ENCODE measurements around the gene ITIH6.
"Not testable (repeated sequence)": the region's sequence is repeated elsewhere in the genome, so short reads cannot be mapped to it uniquely, and the experiment has no call there.

ITIH6 gene

DNA sequence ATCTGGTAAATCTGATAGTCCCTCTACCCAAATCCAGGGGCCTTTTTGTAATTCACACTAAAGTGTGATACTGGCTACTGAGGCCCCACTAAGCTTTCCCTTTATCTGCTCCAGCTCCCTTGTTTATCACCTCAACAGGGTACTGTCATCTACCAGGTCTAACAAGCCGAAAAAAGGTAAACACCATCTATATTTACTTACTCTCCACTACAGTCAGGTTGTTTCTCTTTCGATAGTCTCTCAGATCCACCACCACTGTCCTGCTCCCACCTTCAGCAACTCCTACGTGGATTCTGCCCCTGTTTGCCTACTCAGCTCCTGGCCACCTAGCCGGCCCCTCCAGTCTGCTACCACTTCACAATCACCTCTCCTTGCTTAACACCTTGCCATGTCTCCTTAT is 3.3 kb downstream of the ITIH6 start:
- no peak for DNase-seq

DNA sequence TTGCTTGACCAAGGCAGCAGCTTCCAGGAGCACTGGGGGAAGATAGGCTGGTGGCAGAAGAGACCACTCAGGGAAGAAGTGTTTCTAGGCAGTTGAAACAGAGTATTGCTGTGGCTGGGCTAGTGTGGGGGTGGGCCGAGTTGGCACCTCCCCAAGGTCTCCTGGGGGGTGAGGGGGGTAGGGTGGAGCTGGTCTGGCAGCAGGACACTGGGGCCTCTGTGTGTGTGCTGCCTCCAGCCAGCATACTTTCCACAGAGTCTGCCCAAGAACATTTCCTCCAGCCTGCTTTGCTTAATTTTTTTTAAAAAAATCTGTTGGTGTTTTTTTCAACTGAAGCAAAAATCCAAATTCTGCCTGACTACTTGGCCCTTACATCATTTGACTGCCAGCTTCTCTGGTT is 4.0 kb downstream of the ITIH6 start:
- no peak for DNase-seq

DNA sequence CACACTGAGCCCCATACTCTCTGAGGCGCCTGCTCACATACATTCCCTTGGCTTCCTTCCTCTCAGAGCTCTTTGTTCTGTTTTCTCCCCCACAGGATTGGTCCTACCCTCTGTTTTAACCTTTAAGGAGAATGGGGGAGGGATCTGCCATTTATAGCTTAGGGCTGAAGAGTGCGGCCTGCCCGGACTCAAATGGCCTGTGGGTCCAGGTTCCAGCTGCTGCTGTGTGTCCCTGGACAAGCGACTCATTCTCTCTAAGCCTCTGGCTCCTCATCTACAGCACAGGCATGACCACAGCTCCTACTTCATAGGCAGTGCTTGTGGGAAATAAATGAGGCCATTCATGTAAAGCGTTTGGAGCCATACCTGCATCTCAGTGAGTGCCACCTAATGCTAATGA is 8.7 kb downstream of the ITIH6 start:
- not testable (repeated sequence) for DNase-seq

DNA sequence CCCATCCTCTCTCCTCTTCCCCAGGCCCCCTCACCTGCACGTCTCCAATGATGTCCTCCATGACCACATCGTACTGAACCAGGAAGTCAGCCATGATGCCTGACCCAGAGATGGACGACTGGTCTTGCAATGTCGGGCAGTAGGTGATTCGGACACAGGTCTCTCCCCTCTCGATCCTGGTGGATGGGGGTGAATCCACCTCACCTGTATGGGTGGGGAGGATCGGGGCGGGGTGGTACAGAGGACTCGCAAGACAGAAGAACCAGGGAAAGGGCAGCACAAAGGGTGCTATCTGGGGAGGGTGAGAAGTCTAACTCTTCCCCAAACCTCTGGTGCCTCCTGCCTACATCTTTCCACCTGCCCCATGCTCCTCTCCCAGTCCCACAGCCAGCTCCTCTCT is 9.6 kb downstream of the ITIH6 start:
- DNase-seq, result no peak

DNA sequence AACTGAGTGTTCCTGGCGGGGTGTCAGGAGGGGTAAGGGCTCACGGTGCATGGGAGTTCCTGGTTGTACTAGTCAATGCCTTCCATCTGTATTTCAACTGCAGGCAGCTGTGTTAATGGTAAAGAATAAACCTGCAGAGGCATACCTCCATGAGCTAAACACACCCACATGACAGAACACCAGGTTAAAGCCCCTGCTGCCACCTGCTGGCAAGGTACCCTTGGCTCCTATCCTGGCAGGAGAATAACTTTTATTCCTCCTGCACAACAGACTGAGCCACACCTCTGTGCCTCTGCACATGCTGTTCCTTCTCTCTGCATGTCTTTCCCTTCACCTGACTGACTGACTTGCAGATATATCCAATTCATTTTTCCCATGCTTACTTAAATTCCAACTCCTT is 11.1 kb downstream of the ITIH6 start:
- DNase-seq, result no peak

DNA sequence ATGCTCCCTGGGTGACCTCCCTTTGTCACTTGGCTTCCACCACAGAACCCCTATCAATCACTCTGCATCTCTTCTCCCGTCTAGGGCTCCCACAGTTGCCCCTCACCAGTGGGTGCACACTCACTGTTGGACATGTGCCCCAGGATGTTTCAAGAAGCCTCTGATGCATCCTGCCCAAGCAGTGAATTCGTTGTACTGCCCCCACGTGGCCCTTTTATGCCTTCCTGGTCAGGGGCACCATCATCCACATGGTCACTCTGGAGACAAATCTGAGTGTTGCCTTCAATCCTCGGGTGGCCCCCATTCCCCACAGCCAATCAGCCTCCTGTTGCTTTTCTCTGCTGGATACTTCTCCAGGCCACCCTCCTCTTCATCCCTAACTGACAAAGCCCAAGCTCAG is 12.2 kb downstream of the ITIH6 start:
- DNase-seq, result no peak

DNA sequence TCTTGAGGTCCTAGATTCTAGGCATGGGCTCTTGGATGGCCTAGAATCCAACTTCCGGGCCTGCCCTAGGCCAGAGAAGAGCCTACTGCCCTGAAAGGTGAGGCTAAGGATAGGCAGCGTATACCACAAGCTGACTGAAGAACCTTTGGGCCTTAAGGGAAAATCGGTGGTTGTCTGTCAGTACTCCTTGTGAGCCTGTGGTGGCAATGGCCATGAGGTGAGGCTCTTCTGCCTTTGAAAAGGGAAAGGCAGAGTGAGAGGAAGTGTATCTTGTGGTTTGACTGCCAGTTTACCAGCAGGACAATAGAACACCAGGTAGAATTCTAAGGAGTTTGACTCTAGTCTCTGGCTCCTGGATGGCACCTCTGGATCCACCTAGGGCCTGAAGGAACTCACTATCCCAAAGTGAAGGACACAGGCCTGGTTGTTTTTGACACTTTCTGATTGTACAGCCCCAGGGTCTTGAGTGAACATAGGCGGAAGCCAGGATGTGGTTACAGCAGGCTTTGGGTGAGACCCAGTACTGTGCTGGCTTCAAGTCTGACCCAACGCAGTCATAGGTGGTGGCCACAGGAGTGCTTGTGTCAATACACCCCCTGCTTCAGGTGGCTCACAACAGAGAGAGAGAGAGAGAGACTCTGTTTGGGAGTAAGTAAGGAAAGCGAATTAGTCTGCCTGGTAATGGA is 20.9 kb downstream of the ITIH6 start:
- no peak for DNase-seq

DNA sequence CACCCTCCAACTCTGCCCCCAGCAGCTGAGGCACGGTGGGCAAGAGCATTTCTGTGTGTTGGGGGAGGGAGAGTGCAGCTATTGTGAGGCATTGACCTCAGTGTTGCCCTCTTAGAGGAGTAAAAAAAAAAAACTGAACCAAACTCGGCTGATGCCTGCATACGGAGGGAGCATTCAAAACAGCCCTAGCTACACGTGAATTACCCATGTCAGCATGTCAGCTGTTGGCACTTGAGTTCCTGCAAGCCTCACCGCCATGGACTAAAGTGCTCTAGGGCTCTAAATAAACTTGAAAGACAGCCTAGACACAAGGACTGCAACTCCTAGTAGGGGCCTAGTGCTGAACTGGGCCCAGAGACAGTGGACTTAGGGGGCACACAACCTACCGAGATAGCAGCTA is 22.0 kb downstream of the ITIH6 start:
- no peak for DNase-seq

DNA sequence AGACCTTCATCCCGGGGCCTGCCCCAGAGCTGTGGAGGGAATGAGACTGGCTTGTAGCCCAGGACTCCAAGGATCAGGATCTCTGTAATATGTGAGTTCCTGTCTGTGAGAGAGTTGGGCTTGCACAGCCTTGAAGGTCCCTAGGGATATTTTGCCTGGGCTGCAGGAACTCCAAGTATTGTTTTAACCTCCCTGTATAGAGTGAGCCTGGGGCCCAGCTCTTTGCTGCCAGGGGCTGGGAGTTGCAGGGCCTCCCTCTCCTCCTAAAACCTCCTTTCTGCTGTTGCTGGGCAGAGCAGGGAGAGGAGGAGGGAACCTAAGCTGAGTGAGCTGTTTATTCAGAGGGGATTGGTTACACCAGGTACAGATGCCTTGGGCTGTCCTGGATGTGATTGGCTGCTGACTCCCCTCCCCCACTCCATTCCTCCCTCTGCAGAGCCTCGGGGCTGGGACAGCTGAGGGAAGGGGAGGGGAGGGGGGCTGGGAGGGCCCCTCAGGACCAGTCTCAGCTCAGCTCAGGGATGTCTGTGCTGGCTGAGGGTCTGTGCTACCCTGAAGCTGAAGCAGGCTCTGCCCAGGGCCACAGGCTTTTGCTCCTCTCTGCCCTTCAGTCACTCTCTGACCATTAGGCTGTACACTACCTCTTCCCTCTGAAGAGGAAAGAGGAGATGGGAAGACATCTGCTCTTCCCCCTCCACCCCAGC is 23.5 kb downstream of the ITIH6 start:
- DNase-seq, result not testable (repeated sequence)

DNA sequence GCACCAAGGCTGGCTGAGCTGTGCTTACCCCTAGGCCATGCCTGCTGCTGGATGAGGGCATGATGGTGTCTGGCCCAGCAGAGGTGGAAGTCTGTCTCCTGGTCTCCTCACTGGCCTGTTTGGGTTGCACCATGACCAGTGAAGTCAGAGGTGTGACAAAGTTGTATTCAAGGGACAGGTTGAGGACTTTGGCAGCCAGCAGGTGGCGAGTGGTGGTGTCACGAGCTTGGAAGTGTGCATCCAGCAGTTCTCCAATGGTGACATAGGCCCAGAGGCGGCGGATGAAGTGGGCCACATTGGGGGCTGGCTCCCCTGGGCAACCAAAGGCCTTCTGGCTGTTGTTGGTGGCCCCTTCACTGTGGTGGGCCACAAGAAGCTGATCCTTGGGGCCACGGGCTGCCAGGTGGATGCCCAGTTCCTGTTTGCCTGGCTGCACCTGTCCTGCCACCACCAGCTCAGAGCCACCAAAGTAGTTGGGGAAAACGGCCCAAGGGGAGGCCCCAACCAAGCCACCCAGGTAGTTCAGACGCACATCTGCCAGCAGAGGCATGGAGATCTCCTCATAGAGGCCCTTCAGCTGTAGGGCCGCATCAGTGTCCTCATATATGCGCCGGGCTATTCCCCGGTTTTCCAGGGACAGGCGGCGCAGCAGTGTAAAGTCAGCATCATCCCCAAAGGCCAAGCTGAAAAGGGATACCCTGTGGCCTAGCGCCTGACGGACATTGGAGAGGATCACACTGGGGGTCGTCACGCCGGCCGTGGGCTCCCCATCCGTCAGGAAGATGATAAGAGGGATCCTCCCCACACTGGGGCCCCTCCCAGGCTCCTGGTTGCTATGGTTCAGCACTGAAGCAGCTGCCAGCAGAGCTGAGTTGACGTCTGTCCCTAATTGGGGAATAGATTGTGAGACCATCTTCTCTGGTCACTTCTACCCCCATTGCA is 39.7 kb downstream of the ITIH6 start:
- no peak for DNase-seq

DNA sequence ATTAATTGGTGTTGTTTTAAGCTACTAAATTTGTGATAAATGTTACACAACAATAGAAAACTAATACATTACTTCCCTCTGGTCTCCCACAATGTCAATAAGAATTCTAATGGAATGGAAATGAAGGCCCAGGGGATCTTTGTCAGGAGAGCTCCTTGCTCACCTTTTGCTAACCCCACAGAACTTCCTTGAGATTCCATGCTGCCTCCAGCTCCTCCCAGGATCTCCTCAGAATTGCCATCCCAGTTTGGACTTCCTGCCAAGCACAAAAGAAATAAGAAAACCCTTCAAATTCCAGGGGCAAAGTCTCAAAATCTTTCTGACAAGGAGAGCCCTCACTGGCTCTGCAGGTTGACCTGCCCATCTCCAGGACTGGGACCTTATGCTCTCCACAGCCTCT is 43.2 kb downstream of the ITIH6 start:
- DNase-seq, result no peak

DNA sequence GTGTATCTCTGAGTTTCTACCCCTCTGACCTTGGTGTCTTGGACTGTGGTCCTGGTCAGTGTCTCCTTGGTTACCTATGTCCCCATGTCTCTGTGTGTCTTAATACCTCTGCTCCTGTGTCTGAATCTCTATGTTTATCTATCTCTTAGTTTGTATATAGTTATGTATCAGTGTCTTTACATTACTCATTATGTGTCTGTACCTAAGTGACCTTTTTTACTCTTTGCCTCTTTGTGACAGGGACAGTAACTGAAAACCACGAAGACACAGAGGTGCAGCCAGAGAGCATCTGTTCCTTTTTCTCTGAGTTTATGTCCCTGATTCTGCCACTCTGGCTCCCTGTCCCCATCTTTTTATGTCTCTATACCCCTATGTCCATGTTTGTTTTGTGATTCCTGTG is 49.4 kb downstream of the ITIH6 start:
- no peak for DNase-seq

DNA sequence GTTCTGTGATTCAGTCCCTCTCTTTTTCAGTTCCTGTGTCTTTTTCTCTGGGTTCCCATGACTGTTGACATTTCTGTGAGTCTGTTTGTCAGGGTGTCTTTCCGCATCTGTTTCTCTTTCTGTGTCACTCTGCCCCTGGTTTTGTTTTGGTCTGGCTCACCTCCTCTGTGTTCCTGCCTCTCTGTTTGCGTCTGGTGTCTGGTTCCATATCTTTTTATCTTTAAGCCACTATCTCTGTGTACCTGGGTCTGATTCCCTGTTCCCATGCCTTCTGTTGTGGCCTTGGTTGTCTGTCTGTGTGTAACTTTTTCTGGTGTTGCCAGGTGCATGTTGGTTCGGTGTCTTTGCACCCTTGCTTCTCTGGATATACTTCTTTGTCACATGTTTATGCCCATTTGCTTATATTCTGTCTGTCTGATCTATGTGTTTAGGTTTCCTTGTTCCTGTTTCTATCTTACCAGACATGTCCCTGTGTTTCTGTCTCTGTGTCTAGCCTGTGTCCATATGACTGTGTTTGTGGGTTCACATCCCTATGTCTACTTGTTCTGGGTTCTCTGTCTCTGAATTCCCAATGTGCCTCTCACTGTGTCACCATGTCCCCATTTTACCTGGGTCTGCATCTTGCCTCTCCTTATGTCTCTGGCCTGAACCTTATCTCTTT is 50.2 kb downstream of the ITIH6 start:
- DNase-seq, result no peak

DNA sequence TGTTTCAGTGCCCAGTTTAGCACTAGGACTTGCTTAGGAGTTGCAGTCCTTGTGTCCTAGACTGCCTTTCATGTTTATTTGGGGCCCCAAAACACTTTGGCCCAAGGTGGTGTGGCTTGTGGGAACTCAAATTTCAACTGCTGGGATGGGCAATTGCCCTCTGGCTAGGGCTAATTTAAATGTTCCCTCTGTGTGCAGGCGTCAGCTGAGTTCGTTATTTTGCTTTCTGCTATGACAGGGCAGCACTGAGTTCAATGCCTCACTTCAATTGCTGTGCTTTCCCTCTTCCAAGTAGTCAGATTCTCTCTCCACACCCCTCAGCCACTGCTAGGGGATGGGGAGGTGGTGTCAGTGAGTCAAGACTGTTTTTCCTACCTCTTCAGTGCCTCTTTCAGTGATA is 51.1 kb downstream of the ITIH6 start:
- DNase-seq, result no peak

DNA sequence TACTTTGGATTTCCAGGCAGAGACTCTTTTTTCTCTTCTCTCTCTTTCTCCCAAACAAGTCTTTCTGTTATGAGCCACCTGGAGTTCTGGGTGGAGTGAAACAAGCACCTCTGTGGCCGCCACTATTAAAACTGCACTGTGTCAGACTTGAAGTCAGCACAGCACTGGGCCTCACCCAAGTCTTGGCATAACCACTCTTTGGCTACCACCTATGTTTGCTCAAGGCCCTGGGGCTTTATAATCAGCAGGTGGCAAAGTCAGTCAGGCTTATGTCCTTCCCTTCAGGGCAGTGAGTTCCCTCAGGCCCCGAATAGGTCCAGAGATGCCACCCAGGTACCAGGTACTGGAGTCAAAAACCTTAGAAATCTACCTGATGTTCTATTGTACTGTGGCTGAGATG is 52.4 kb downstream of the ITIH6 start:
- DNase-seq, result no peak

DNA sequence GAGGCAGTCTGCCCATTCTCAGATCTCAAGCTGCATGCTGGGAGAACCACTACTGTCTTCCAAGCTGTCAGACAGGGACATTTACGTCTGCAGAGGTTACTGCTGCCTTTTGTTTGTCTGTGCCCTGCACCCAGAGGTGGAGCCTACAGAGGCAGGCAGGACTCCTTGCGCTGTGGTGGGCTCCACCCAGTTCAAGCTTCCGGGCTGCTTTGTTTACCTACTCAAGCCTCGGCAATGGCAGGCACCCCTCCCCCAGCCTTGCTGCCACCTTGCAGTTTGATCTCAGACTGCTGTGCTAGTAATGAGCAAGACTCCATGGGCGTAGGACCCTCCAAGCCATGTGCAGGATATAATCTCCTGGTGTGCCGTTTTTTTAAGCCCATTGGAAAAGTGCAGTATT is 59.5 kb downstream of the ITIH6 start:
- DNase-seq, result not testable (repeated sequence)

DNA sequence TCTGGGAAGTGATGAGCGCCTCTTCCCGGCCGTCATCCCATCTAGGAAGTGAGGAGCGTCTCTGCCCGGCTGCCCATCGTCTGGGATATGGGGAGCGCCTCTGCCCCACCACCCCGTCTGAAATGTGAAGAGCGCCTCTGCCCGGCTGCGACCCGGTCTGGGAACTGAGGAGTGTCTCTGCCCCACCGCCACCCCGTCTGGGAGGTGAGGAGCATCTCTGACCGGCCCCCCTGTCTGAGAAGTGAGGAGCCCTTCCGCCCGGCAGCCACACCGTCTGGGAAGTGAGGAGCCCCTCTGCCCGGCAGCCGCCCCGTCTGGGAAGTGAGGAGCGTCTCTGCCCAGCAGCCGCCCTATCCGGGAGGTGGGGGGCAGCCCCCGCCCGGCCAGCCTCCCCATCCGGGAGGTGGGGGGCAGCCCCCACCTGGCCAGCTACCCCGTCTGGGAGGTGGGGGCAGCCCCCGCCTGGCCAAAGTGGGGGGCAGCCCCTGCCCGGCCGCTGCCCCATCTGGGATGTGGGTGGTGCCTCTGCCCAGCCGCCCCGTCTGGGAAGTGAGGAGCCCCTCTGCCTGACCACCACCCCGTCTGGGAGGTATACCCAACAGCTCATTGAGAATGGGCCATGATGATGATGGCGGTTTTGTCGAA is 61.6 kb downstream of the ITIH6 start:
- DNase-seq, result not testable (repeated sequence)

DNA sequence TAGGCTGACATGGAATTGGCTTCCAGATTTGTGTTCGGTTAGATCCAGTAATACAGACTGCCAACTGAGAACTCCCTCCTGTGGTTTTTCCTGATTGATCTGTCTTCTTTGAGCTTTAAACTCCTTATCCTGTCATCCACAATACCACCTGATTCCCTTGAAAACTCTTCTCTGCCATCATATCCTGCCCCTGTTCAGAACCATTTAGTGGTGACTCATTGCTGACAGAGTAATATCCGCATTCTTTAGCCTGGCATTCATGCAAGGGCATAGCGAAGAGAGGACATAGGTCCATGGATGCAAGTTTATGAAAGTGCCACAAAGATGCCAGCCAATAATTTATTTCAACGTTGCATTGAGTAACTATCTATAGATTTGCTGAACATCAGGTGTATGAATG is 76.6 kb downstream of the ITIH6 start:
- no peak for DNase-seq

DNA sequence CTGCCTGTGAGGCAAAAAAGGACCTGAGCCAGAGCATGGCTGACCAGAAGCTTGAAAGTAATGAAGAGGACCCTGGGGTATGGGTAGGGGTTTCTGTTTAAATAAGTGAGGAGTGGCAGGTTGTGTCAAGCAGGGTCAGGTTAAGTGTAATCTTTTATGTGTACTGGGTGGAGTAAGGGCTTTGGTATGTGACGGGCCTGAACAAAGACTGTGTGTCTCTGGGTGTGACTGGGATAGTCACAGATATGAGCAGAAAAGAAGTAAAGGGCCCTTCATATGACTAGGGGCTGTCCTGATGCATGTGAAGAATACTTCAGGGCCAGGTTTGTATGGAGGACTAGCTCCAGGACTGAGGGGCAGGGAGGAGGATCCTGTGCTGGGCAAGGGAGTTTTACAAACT is 82.4 kb downstream of the ITIH6 start:
- no peak for DNase-seq

DNA sequence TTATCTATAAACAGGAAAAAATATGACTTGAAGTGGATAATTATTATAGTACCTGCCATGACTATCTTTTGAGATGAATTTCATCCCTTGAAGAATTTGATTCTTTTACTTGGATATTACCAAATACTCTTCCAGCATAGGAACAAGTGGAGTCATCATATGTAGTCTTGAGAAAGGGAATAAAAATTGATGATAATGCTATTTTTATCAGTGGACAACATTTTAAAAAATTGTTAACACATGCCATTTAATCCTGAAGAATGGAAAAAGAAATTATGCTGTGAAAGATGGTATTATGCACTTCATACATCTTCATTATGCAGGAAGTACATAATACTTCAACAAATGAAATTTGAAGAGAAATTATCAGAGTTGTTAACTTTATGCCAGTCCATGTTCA is 83.6 kb downstream of the ITIH6 start:
- no peak for DNase-seq

DNA sequence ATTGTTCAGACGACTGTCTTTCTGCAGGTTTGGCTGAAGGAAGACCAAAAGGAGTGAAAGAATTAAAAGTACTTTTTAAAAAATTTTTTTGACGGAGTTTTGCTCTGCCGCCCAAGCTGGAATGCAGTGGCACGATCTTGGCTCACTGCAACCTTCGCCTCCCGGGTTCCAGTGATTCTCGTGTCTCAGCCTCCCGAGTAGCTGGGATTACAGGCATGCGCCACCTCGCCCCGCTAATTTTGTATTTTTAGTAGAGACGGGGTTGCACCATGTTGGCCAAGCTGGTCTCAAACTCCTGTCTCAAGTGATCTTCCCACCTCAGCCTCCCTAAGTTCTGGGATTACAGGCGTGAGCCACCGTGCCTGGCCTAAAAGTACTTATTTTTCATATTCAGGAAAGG is 86.3 kb downstream of the ITIH6 start:
- no peak for DNase-seq

DNA sequence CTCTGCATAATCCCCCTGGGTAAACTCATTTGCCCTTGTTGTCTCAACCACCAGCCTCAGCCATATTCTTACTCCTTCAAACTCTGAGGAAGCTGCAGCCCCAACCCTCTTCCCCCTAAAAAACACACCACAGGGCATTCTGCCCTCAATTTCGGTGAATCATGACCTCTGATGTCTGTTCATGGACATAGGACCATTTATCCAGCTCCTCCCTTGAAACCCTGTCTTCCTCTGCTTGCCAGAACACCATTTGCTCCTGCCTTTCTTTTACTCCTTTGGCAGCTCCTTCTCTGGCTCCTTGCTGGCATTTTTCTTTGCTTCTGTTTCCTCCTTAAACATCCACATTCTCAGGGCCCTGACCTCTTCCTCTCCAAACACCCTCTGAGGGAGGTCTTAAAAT is 87.1 kb downstream of the ITIH6 start:
- no peak for DNase-seq

DNA sequence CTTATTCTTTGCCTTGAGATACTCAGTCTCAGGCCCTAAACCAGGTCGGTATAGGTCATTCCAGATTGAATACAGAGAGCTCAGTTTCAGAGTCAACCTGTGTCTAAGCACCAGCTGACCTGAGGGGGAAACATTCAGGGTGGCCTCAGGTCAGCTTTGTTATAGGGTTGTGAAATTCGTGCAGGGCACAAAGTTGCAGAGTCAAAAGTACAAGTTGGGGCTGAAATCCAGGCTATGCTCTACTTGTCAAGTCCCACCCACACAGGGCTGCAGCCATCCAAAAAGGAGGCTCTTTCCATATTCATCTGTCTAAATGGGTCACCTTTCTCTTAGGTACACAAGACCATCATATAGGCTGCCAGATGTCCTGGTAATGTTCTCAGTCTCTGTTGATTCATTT is 89.7 kb downstream of the ITIH6 start:
- DNase-seq, result no peak

Measured in NCI-H1105 treated with DMSO at 0.1 percent for 48 hours (cell line).